Endodermal cell (in vitro differentiated cells): ENCODE data around the gene SLC19A3. TPM values are rescaled to one million over a fixed set of nuclear protein-coding genes. Genes with fewer than 3 reads are reported as not detected.
A peak's percentile ranks its signal among the peaks of the same experiment; 100 is the strongest.

ENCODE experiments used
- DNase-seq: peaks from one replicate; pipeline ENCODE4 v3.0.0-alpha.2; 2017
- H3K27ac ChIP-seq: 2 replicates; pipeline ENCODE4 v1.5.1; 2013; ENCODE audit warnings: mild to moderate bottlenecking, low read depth, low read length, moderate library complexity
- H3K27me3 ChIP-seq: 2 replicates; pipeline ENCODE4 v1.6.1; 2013; ENCODE audit warnings: mild to moderate bottlenecking, low read length, moderate library complexity; ENCODE audit not compliant: insufficient read depth, control insufficient read depth, poor library complexity, severe bottlenecking
- H3K36me3 ChIP-seq: 2 replicates; pipeline ENCODE4 v1.7.0; 2013; ENCODE audit warnings: mild to moderate bottlenecking, low read length, moderate library complexity; ENCODE audit not compliant: control insufficient read depth, insufficient read depth
- H3K4me1 ChIP-seq: one replicate; pipeline ENCODE4 v1.7.0; 2013; ENCODE audit warnings: low read length; ENCODE audit not compliant: control insufficient read depth, insufficient read depth
- H3K4me3 ChIP-seq: 2 replicates; pipeline ENCODE4 v1.5.1; 2013; ENCODE audit warnings: mild to moderate bottlenecking, low read length, moderate library complexity
- H3K9ac ChIP-seq: 2 replicates; pipeline ENCODE4 v1.6.1; 2013; ENCODE audit warnings: mild to moderate bottlenecking, low read length, moderate library complexity; ENCODE audit not compliant: poor library complexity, severe bottlenecking; ENCODE audit errors: extremely low read depth
- H3K9me3 ChIP-seq: 2 replicates; pipeline ENCODE4 v1.6.1; 2013; ENCODE audit warnings: mild to moderate bottlenecking, low read length, moderate library complexity; ENCODE audit not compliant: control insufficient read depth
- H3K27ac Mint-ChIP-seq: 2 replicates; pipeline ENCODE4 v1.8.0; 2020; ENCODE audit warnings: mixed read lengths
- H3K27me3 Mint-ChIP-seq: 2 replicates; pipeline ENCODE4 v1.8.0; 2021; ENCODE audit warnings: mild to moderate bottlenecking, mixed read lengths; ENCODE audit not compliant: insufficient read depth
- H3K36me3 Mint-ChIP-seq: 2 replicates; pipeline ENCODE4 v1.8.0; 2020; ENCODE audit warnings: low read depth, mixed read lengths
- H3K4me1 Mint-ChIP-seq: 2 replicates; pipeline ENCODE4 v1.8.0; 2020; ENCODE audit warnings: mixed read lengths
- H3K4me3 Mint-ChIP-seq: 2 replicates; pipeline ENCODE4 v1.8.0; 2020; ENCODE audit warnings: mild to moderate bottlenecking, moderate library complexity, mixed read lengths
- H3K9me3 Mint-ChIP-seq: 2 replicates; pipeline ENCODE4 v1.8.0; 2020; ENCODE audit warnings: mild to moderate bottlenecking, mixed read lengths
- WGBS, 2 experiments: methylation state at CpG; one replicate each; pipeline versions ENCODE4 v1.1.5 to v1.1.7; 2013; ENCODE audit warnings: missing lambda C conversion rate in 2 of 2, mixed read lengths in 1 of 2; ENCODE audit not compliant: insufficient coverage in 1 of 2, insufficient read length in 1 of 2; 5-methylcytosine and 5-hydroxymethylcytosine counted together
- total RNA-seq, 2 donors: library from RNA; stranded (reverse); fragmentation: NEBNext Ultra II Directional in 1 of 2; extraction: Animal tissue kit (Norgen Biotek cat#: 25700) in 1 of 2; gene quantifications; 2 replicates in 1 of 2; 3 replicates in 1 of 2; pipeline ENCODE4 v1.2.1, GENCODE V29; 2021
- TF ChIP-seq, protein P1 (sequence below): fragments of 200-600 bp; sonication (generic); conservative IDR thresholded peaks from 2 replicates; pipeline ENCODE4 v1.5.0; 2021; ENCODE audit warnings: antibody characterized with exemption, mild to moderate bottlenecking

SLC19A3 gene
- total RNA-seq, 2 donors from 2014 or later: 0.68 to 1.1 TPM

DNA sequence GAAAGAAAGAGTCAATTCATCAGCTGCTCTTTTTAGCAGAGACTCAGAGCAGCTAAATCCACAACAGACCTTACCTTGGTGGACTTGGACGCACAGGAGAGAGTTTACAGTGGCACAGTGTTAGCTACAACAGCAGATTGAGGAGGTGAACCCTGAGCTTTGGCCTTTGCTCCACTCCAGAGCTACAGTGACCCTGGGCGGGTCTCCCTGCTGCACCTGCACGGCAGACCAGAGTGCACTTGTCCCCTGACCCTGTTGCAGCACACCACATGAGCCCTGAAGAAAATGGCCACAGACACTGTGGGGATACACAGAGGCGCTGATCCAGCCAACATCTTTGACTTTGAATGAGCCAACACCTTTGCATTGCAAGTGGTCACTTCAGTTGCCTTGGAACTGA is 11.0 kb downstream of the SLC19A3 start:
- H3K27me3 ChIP-seq: no peaks in the 10 kb centered on the region
- Mint-ChIP-seq H3K4me3 (no peak overlapping the region), H3K9me3 (peaks cover 9% of the 10 kb centered on the region), H3K4me1 (peaks cover 2% of the 10 kb centered on the region), H3K27me3 (no peaks in the 10 kb centered on the region), H3K36me3 (no peaks in the 10 kb centered on the region), H3K27ac (peak overlapping the region; percentile 20)
- WGBS, 2 experiments: 93 to 97% methylated on average over 2 to 4 of the region's 4 CpGs
- H3K4me1 ChIP-seq: no peaks in the 10 kb centered on the region
- no peaks in the 10 kb centered on the region for H3K36me3 ChIP-seq
- no peak overlapping the region for H3K4me3 ChIP-seq
- no peak overlapping the region for H3K9ac ChIP-seq
- no peak for DNase-seq
- H3K27ac ChIP-seq: no peak overlapping the region
- H3K9me3 ChIP-seq: no peaks in the 10 kb centered on the region
- TF ChIP-seq, protein P1, sequence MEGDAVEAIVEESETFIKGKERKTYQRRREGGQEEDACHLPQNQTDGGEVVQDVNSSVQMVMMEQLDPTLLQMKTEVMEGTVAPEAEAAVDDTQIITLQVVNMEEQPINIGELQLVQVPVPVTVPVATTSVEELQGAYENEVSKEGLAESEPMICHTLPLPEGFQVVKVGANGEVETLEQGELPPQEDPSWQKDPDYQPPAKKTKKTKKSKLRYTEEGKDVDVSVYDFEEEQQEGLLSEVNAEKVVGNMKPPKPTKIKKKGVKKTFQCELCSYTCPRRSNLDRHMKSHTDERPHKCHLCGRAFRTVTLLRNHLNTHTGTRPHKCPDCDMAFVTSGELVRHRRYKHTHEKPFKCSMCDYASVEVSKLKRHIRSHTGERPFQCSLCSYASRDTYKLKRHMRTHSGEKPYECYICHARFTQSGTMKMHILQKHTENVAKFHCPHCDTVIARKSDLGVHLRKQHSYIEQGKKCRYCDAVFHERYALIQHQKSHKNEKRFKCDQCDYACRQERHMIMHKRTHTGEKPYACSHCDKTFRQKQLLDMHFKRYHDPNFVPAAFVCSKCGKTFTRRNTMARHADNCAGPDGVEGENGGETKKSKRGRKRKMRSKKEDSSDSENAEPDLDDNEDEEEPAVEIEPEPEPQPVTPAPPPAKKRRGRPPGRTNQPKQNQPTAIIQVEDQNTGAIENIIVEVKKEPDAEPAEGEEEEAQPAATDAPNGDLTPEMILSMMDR: no peak

DNA sequence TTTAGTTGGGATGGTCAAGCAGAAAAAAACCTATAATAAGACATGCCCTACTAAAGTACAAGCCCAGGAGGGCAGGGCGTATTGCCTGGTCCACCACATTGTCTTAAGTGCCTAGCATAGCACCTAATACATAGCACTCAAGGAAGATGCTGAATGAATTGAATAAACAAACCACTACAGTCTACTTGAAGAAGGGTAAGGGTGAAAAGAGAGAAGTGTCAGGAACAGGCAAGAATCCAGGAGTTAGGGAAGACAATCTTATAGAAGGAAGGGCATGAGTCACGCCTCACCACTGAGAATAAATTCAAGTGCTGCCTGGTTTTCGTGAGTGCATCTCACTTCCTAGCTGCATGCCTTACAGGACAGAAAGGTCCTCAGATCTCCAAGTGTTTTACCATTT is 13.9 kb downstream of the SLC19A3 start:
- Mint-ChIP-seq H3K4me3 (no peak overlapping the region), H3K4me1 (peaks cover 2% of the 10 kb centered on the region), H3K27me3 (no peaks in the 10 kb centered on the region), H3K27ac (no peak overlapping the region), H3K9me3 (peaks cover 3% of the 10 kb centered on the region), H3K36me3 (no peaks in the 10 kb centered on the region)
- no peak overlapping the region for H3K4me3 ChIP-seq
- H3K9ac ChIP-seq: no peak overlapping the region
- no peaks in the 10 kb centered on the region for H3K9me3 ChIP-seq
- 89 to 95% methylated on average over 2 to 3 of the region's 3 CpGs for WGBS, 2 experiments
- TF ChIP-seq, protein P1: no peak
- DNase-seq: no peak
- no peaks in the 10 kb centered on the region for H3K4me1 ChIP-seq
- no peaks in the 10 kb centered on the region for H3K27me3 ChIP-seq
- no peaks in the 10 kb centered on the region for H3K36me3 ChIP-seq
- no peak overlapping the region for H3K27ac ChIP-seq

DNA sequence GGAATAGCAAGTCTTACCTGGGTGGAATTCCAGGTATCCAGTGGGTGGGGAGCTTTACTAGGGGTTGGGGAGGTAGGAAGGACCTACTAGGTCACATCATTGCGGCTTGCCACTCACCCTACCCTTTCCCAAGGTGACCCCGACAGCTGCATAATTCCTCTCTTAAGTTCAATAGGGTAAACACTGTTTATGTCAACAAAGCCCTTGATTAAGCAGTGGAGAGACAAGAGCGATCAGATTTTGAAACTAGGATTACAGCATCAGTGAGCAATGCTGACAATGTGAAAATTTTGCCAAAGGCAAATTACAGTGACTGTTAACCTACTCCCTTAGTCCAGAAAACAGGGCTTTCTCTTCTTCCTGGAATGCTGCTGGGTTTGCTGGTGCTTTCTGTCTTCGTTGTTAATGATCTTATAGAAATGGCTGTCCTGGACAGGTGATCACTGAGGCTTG is 14.5 kb downstream of the SLC19A3 start:
- Histone ChIP-seq H3K27me3 (no peaks in the 10 kb centered on the region), H3K4me1 (no peaks in the 10 kb centered on the region), H3K36me3 (no peaks in the 10 kb centered on the region), H3K27ac (no peak overlapping the region), H3K9me3 (no peaks in the 10 kb centered on the region), H3K4me3 (no peak overlapping the region), H3K9ac (no peak overlapping the region)
- 84 to 85% methylated on average over 2 to 4 of the region's 4 CpGs for WGBS, 2 experiments
- no peak overlapping the region for H3K4me3 Mint-ChIP-seq
- TF ChIP-seq, protein P1: no peak
- no peak overlapping the region for H3K27ac Mint-ChIP-seq
- peaks cover 3% of the 10 kb centered on the region for H3K9me3 Mint-ChIP-seq
- peaks cover 2% of the 10 kb centered on the region for H3K4me1 Mint-ChIP-seq
- H3K36me3 Mint-ChIP-seq: no peaks in the 10 kb centered on the region
- H3K27me3 Mint-ChIP-seq: no peaks in the 10 kb centered on the region
- DNase-seq: no peak
